ENCODE measurements around the gene CCR6. TPM values are rescaled to one million over a fixed set of nuclear protein-coding genes. Genes with fewer than 3 reads are reported as not detected.

CCR6 gene
- total and polyA plus RNA-seq, 2 of the 13 experiments (the other 11 are each of a cell fraction or from before 2014, with no cell fraction given), result 4.5 to 8.7 TPM

GRCh38 chr6:167122827-167123657 is at the start of gene CCR6 (continued):
- TF ChIP-seq ZSCAN22 (CRISPR knock-in tag; IDR thresholded peaks at IDR 0.05) (no peak), FOXP1 (IDR thresholded peaks at IDR 0.05) (no peak), FOXP1 (CRISPR knock-in tag; IDR thresholded peaks at IDR 0.05) (peak; percentile 88), ZBTB7A (CRISPR knock-in tag; IDR thresholded peaks at IDR 0.05) (no peak), NFE2L2 (IDR thresholded peaks at IDR 0.05; ENCODE audit: low read length) (no peak), ZNF329 (CRISPR knock-in tag; IDR thresholded peaks at IDR 0.05; ENCODE audit: low read depth) (no peak), NFYC (CRISPR knock-in tag; IDR thresholded peaks at IDR 0.05) (no peak; the same call in 1 of the 2 replicates), MLXIP (CRISPR knock-in tag; IDR thresholded peaks at IDR 0.05; ENCODE audit: borderline replicate concordance) (no peak), PAXIP1 (CRISPR knock-in tag; conservative IDR thresholded peaks at IDR 0.05) (peak; percentile 96), ARID5B (CRISPR knock-in tag; IDR thresholded peaks at IDR 0.05) (peak; percentile 95), NR3C1 (CRISPR knock-in tag; IDR thresholded peaks at IDR 0.05) (no peak), MTA1 (CRISPR knock-in tag; IDR thresholded peaks at IDR 0.05; ENCODE audit: borderline replicate concordance) (no peak), ZFP36 (IDR thresholded peaks at IDR 0.05; ENCODE audit: borderline replicate concordance, low read depth, low read length, partially characterized antibody) (no peak), MEIS2 (CRISPR knock-in tag; IDR thresholded peaks at IDR 0.05) (no peak), HNRNPUL1 (IDR thresholded peaks at IDR 0.05; ENCODE audit: low read depth, low read length) (no peak), ZBTB4 (CRISPR knock-in tag; IDR thresholded peaks at IDR 0.05; ENCODE audit: borderline replicate concordance) (no peak)

All from HepG2 (cell line).